Natural killer cell (primary cell): ENCODE results near the gene GPATCH2L. TPM values are rescaled to one million over a fixed set of nuclear protein-coding genes. Genes with fewer than 3 reads are reported as not detected.

Experiments used
- total RNA-seq, 4 donors: library from RNA; stranded (reverse); fragments of 120-200 nt in 1 of 4; gene quantifications; one replicate each; pipeline versions ENCODE4 v1.2.3 to v1.2.4, GENCODE V29; 2013 to 2022

GPATCH2L gene
- total RNA-seq, 3 donors from 2014 or later (not counting 1 experiment from before 2014, with no cell fraction given), result 69.1 to 111 (median 90.4) TPM

Other genes with a start within 250 kb of the GPATCH2L start
- gene TGFB3, start 169.9 kb upstream of the GPATCH2L start, total RNA-seq, result 10 to 100 TPM; 10.6 to 12.8 (median 12.3) TPM
- gene IFT43, start 166.2 kb upstream of the GPATCH2L start, total RNA-seq, result 10 to 100 TPM; 19.0 to 20.8 (median 20.7) TPM
- gene ESRRB, start 224.2 kb downstream of the GPATCH2L start, total RNA-seq, result 1 to 10 TPM in 1 of 3 donors, under 1 TPM in 1, not detected in 1; 0.45 to 1.3 TPM